Fibroblast of lung (primary cell): Measurements from ENCODE around the gene NEK2. TPM values are rescaled to one million over a fixed set of nuclear protein-coding genes. Genes with fewer than 3 reads are reported as not detected.

ENCODE experiments used
- DNase-seq, 2 donors: peaks; one replicate each; pipeline versions ENCODE4 v3.0.0 to v3.0.0-alpha.2; 2010; ENCODE audit warnings: low read depth in 2 of 2
- H2AFZ ChIP-seq: 2 replicates; pipeline ENCODE4 v1.5.1; 2012; ENCODE audit warnings: low read length, control low read depth, inconsistent platforms
- H3K27ac ChIP-seq: 2 replicates; pipeline ENCODE4 v1.5.1; 2011; ENCODE audit warnings: low read length, control low read depth; ENCODE audit not compliant: insufficient read depth
- H3K27me3 ChIP-seq: 2 replicates; pipeline ENCODE4 v1.5.1; 2011; ENCODE audit warnings: mild to moderate bottlenecking, low read length; ENCODE audit not compliant: control insufficient read depth, insufficient read depth
- H3K36me3 ChIP-seq: 2 replicates; pipeline ENCODE4 v1.5.1; 2011; ENCODE audit warnings: low read length; ENCODE audit not compliant: control insufficient read depth, insufficient read depth
- H3K4me1 ChIP-seq: 2 replicates; pipeline ENCODE4 v1.5.1; 2011; ENCODE audit warnings: low read length; ENCODE audit not compliant: control insufficient read depth, insufficient read depth; ENCODE audit errors: extremely low read depth
- H3K4me2 ChIP-seq: 2 replicates; pipeline ENCODE4 v1.5.1; 2011; ENCODE audit warnings: low read length, control low read depth; ENCODE audit not compliant: insufficient read depth; ENCODE audit errors: extremely low read depth
- H3K4me3 ChIP-seq, 4 experiments: fragments of 200-600 bp in 1 of 4; sonication (generic) in 1 of 4; replicated peaks in 1 of 4; 2 replicates each; pipeline ENCODE4 v1.5.1; 2011 to 2016; ENCODE audit warnings: low read length in 4 of 4, low read depth in 3 of 4, mild to moderate bottlenecking in 3 of 4, control low read depth in 2 of 4, inconsistent platforms in 1 of 4, mixed read lengths in 1 of 4; ENCODE audit not compliant: insufficient read depth in 1 of 4; ENCODE audit errors: control extremely low read depth in 1 of 4
- H3K79me2 ChIP-seq: 2 replicates; pipeline ENCODE4 v1.5.1; 2012; ENCODE audit warnings: mild to moderate bottlenecking, low read length, inconsistent platforms; ENCODE audit not compliant: control insufficient read depth, insufficient read depth
- H3K9ac ChIP-seq: 2 replicates; pipeline ENCODE4 v1.5.1; 2011; ENCODE audit warnings: mild to moderate bottlenecking, low read length, control low read depth; ENCODE audit not compliant: insufficient read depth
- H3K9me3 ChIP-seq: 2 replicates; pipeline ENCODE4 v1.5.1; 2012; ENCODE audit warnings: low read depth, low read length; ENCODE audit not compliant: control insufficient read depth, insufficient read depth
- H4K20me1 ChIP-seq: 2 replicates; pipeline ENCODE4 v1.5.1; 2011; ENCODE audit warnings: low read length; ENCODE audit not compliant: control insufficient read depth, insufficient read depth; ENCODE audit errors: extremely low read depth
- EZH2 ChIP-seq: IDR thresholded peaks from 2 replicates; pipeline ENCODE4 v1.5.1; 2012; ENCODE audit warnings: low read length, control low read depth, mild to moderate bottlenecking; ENCODE audit errors: missing control alignments
- polyA plus RNA-seq, 2 donors: library from polyadenylated mRNA; depleted of rRNA in 1 of 2; stranded (reverse) in 1 of 2; unstranded in 1 of 2; fragments of >200 nt; gene quantifications; 2 replicates each; pipeline ENCODE4 v1.2.1, GENCODE V29; 2011 to 2012; ENCODE audit warnings: missing spikeins in 1 of 2
- total RNA-seq: library from RNA; depleted of rRNA; stranded (reverse); fragments of >200 nt; gene quantifications from 2 replicates; pipeline ENCODE4 v1.2.1, GENCODE V29; 2014
- TF ChIP-seq, protein P1 (sequence below), 2 donors: IDR thresholded peaks in 1 of 2; conservative IDR thresholded peaks in 1 of 2; 1 replicate in 1 of 2; 2 replicates in 1 of 2; pipeline ENCODE4 v1.5.1; 2011 to 2012; ENCODE audit warnings: low read length in 2 of 2, control low read depth in 1 of 2, inconsistent platforms in 1 of 2, low read depth in 1 of 2, mild to moderate bottlenecking in 1 of 2

NEK2 gene
- total and polyA plus RNA-seq, 2 donors (not counting 1 experiment from before 2014, with no cell fraction given), result 6.8 to 12.7 TPM

DNA sequence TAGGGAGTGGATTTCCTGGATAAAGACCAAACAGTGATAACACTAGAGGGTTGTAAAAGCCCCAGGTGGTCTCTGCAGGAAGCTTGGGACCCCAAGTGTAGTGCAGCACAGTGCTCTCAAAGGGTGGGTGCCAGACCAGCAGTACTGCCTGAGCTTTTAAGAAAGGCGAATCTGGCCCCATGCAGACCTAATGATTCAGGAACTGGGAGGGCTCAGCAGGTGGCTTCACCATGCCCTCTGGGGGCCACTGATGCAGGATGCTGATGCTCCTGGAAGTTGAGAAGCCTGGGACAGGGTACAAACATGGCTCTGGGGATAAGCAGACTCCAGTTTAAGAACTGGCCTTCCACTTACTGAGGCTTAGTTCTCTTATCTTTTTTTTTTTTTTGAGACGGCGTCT, 29.1 kb upstream of the NEK2 start:
- H3K27me3 ChIP-seq, result peaks cover 2% of the 10 kb centered on the region
- no peak overlapping the region for H3K27ac ChIP-seq
- TF ChIP-seq, protein P1, sequence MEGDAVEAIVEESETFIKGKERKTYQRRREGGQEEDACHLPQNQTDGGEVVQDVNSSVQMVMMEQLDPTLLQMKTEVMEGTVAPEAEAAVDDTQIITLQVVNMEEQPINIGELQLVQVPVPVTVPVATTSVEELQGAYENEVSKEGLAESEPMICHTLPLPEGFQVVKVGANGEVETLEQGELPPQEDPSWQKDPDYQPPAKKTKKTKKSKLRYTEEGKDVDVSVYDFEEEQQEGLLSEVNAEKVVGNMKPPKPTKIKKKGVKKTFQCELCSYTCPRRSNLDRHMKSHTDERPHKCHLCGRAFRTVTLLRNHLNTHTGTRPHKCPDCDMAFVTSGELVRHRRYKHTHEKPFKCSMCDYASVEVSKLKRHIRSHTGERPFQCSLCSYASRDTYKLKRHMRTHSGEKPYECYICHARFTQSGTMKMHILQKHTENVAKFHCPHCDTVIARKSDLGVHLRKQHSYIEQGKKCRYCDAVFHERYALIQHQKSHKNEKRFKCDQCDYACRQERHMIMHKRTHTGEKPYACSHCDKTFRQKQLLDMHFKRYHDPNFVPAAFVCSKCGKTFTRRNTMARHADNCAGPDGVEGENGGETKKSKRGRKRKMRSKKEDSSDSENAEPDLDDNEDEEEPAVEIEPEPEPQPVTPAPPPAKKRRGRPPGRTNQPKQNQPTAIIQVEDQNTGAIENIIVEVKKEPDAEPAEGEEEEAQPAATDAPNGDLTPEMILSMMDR (conservative IDR thresholded peaks at IDR 0.05 in 1 of 2, IDR thresholded peaks at IDR 0.05 in 1 of 2; ENCODE audit: low read depth in 1 of 2, low read length in 2 of 2), result no peak
- no peak for TF ChIP-seq EZH2
- no peaks in the 10 kb centered on the region for H3K79me2 ChIP-seq
- H2AFZ ChIP-seq, result no peak overlapping the region
- no peaks in the 10 kb centered on the region for H3K9me3 ChIP-seq
- H3K4me2 ChIP-seq, result no peak overlapping the region
- no peaks in the 10 kb centered on the region for H4K20me1 ChIP-seq
- H3K36me3 ChIP-seq, result no peaks in the 10 kb centered on the region
- no peak overlapping the region for H3K4me3 ChIP-seq
- no peak for DNase-seq
- H3K9ac ChIP-seq, result no peak overlapping the region
- no peaks in the 10 kb centered on the region for H3K4me1 ChIP-seq

DNA sequence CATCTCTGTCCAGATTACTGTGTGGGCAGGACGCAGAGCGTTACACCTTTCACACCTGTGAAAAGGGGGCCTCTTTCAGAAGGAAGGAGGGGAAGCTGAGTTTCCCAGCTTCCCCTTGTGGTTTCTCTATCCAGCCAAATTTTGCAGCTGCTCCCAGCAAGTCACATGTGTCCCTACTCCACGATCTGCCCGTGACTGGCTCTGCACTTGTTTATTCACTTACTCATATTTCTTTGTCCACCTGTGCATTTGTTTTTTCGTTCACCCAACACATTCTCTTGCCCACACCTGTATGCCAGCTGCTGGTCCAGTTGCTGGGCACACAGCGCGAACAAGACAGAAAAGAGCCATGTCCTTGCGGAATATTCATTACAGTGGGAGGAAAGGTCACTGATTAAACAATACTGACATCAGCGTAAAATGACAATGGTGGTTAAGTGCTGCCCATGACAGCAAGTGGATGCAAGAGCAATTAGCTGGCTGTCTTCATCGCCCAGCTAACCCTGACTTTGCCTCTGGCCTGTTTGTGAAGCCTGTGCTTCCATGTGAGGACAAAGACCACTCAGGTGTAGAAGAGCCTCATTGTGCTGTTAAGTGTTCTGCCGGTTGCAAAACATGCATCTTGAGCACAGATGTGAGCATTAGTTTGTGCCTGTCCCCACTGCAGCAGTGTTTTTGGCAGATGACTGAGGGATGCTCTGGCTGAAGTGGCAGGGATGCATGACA, 28.6 kb upstream of the NEK2 start:
- no peak for TF ChIP-seq EZH2
- TF ChIP-seq, protein P1 (conservative IDR thresholded peaks at IDR 0.05 in 1 of 2, IDR thresholded peaks at IDR 0.05 in 1 of 2; ENCODE audit: low read depth in 1 of 2, low read length in 2 of 2), result no peak
- Histone ChIP-seq H3K4me1 (no peaks in the 10 kb centered on the region), H4K20me1 (no peaks in the 10 kb centered on the region)

DNA sequence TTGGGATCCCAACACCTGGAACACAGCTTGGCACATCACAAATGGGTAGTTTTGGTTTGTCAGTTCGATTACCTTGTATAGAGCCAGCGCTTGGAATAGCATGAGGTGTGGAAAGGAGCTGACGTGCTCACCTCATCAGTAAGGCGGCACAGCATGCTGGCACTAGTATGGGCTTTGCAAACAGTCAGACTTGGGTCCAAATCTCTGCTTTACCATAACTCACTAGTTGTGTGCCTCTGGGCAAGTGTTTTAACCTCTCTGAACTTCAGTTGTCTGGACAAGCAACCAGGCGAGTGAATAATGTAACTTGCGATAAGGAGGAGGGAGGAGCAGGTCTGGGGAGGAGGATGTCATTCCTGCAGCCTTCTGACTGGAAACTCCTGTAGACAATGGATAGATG, 26.3 kb upstream of the NEK2 start:
- Histone ChIP-seq H3K36me3 (no peaks in the 10 kb centered on the region), H3K4me1 (no peaks in the 10 kb centered on the region), H3K27ac (no peak overlapping the region), H3K27me3 (peaks cover 4% of the 10 kb centered on the region), H3K4me3 (no peak overlapping the region), H3K79me2 (no peaks in the 10 kb centered on the region), H4K20me1 (no peaks in the 10 kb centered on the region), H3K4me2 (no peak overlapping the region), H2AFZ (no peak overlapping the region), H3K9ac (no peak overlapping the region), H3K9me3 (no peaks in the 10 kb centered on the region)
- no peak for DNase-seq
- no peak for TF ChIP-seq EZH2
- TF ChIP-seq, protein P1 (conservative IDR thresholded peaks at IDR 0.05 in 1 of 2, IDR thresholded peaks at IDR 0.05 in 1 of 2; ENCODE audit: low read depth in 1 of 2, low read length in 2 of 2), result no peak

More for the DNA sequence above, 28.6 kb upstream of the NEK2 start:
- Histone ChIP-seq H3K79me2 (no peaks in the 10 kb centered on the region), H3K27me3 (peaks cover 2% of the 10 kb centered on the region), H3K4me2 (no peak overlapping the region), H3K4me3 (no peak overlapping the region), H3K9ac (no peak overlapping the region), H3K36me3 (no peaks in the 10 kb centered on the region), H3K9me3 (no peaks in the 10 kb centered on the region), H2AFZ (no peak overlapping the region), H3K27ac (no peak overlapping the region)
- no peak for DNase-seq
